ENCODE data around the gene RHBDD1. TPM values are rescaled to one million over a fixed set of nuclear protein-coding genes. Genes with fewer than 3 reads are reported as not detected.

Gene RHBDD1
- polyA plus RNA-seq, 1 donor: 23.3 TPM

GRCh38 chr2:226910384-226910783 lies 74.5 kb downstream of the RHBDD1 start:
- Histone ChIP-seq H3K4me1 (ENCODE audit: control insufficient read depth, insufficient read depth, low read length) (peaks cover 10% of the 10 kb centered on the region), H3K4me3 (ENCODE audit: low read length) (no peak overlapping the region), H3K36me3 (ENCODE audit: control insufficient read depth, insufficient read depth, low read length) (peaks cover 3% of the 10 kb centered on the region), H3K27ac (ENCODE audit: low read length) (no peak overlapping the region), H3K9me3 (ENCODE audit: control insufficient read depth, low read depth, low read length) (no peaks in the 10 kb centered on the region), H3K27me3 (ENCODE audit: control insufficient read depth, insufficient read depth, low read length) (no peaks in the 10 kb centered on the region)
- DNase-seq: no peak
- 63% methylated on average over 1 of the region's 1 CpG for WGBS (ENCODE audit: insufficient coverage, low lambda C conversion rate)

- Histone ChIP-seq H3K27ac (ENCODE audit: low read length) (no peak overlapping the region), H3K36me3 (ENCODE audit: control insufficient read depth, insufficient read depth, low read length) (peaks cover 2% of the 10 kb centered on the region), H3K4me3 (ENCODE audit: low read length) (no peak overlapping the region), H3K27me3 (ENCODE audit: control insufficient read depth, insufficient read depth, low read length) (no peaks in the 10 kb centered on the region), H3K4me1 (ENCODE audit: control insufficient read depth, insufficient read depth, low read length) (peaks cover 10% of the 10 kb centered on the region), H3K9me3 (ENCODE audit: control insufficient read depth, low read depth, low read length) (no peaks in the 10 kb centered on the region)
- DNase-seq: no peak
- WGBS (ENCODE audit: insufficient coverage, low lambda C conversion rate): 86% methylated on average over 1 of the region's 3 CpGs
Measured at GRCh38 chr2:226911932-226912331, 76.1 kb downstream of the RHBDD1 start.

GRCh38 chr2:226913641-226914040 lies 77.8 kb downstream of the RHBDD1 start:
- Histone ChIP-seq H3K4me3 (ENCODE audit: low read length) (no peak overlapping the region), H3K27ac (ENCODE audit: low read length) (no peak overlapping the region), H3K27me3 (ENCODE audit: control insufficient read depth, insufficient read depth, low read length) (no peaks in the 10 kb centered on the region), H3K36me3 (ENCODE audit: control insufficient read depth, insufficient read depth, low read length) (peaks cover 2% of the 10 kb centered on the region), H3K9me3 (ENCODE audit: control insufficient read depth, low read depth, low read length) (no peaks in the 10 kb centered on the region), H3K4me1 (ENCODE audit: control insufficient read depth, insufficient read depth, low read length) (peaks cover 3% of the 10 kb centered on the region)
- DNase-seq: no peak

GRCh38 chr2:226915846-226916360 lies 80.0 kb downstream of the RHBDD1 start:
- H3K27me3 ChIP-seq (ENCODE audit: control insufficient read depth, insufficient read depth, low read length): no peaks in the 10 kb centered on the region
- no peaks in the 10 kb centered on the region for H3K4me1 ChIP-seq (ENCODE audit: control insufficient read depth, insufficient read depth, low read length)
- H3K36me3 ChIP-seq (ENCODE audit: control insufficient read depth, insufficient read depth, low read length): peaks cover 2% of the 10 kb centered on the region
- no peak for DNase-seq
- no peaks in the 10 kb centered on the region for H3K9me3 ChIP-seq (ENCODE audit: control insufficient read depth, low read depth, low read length)
- H3K27ac ChIP-seq (ENCODE audit: low read length): no peak overlapping the region
- no CpG with 5 or more reads among the region's 6 CpGs for WGBS (ENCODE audit: insufficient coverage, low lambda C conversion rate)
- no peak overlapping the region for H3K4me3 ChIP-seq (ENCODE audit: low read length)

DNA sequence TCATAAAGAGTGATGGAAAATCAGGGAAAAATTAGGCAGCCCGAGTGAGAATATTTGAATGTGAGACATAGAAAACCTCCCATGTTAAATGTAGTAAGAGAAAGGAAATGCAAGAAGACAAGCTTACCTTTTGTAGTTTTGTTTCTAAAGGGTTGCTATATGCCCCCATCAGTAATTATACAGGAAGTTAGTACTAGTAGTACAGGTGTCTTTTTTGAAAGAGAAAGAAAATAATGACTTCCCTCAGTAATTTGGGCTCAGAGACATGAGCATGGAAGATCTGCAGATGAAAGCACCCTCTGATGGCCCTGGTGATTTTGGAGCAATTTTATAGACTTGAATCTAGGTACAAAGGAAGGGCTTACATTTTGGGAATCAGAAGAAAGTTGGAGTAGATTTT lies 80.8 kb downstream of the RHBDD1 start:
- Histone ChIP-seq H3K27ac (ENCODE audit: low read length) (no peak overlapping the region), H3K4me1 (ENCODE audit: control insufficient read depth, insufficient read depth, low read length) (no peaks in the 10 kb centered on the region), H3K27me3 (ENCODE audit: control insufficient read depth, insufficient read depth, low read length) (no peaks in the 10 kb centered on the region), H3K4me3 (ENCODE audit: low read length) (no peak overlapping the region), H3K9me3 (ENCODE audit: control insufficient read depth, low read depth, low read length) (no peaks in the 10 kb centered on the region), H3K36me3 (ENCODE audit: control insufficient read depth, insufficient read depth, low read length) (peaks cover 2% of the 10 kb centered on the region)
- DNase-seq: no peak
- 100% methylated on average over 1 of the region's 1 CpG for WGBS (ENCODE audit: insufficient coverage, low lambda C conversion rate)

- Histone ChIP-seq H3K4me3 (ENCODE audit: low read length) (no peak overlapping the region), H3K27me3 (ENCODE audit: control insufficient read depth, insufficient read depth, low read length) (no peaks in the 10 kb centered on the region), H3K27ac (ENCODE audit: low read length) (no peak overlapping the region), H3K36me3 (ENCODE audit: control insufficient read depth, insufficient read depth, low read length) (peaks cover 3% of the 10 kb centered on the region), H3K9me3 (ENCODE audit: control insufficient read depth, low read depth, low read length) (no peaks in the 10 kb centered on the region), H3K4me1 (ENCODE audit: control insufficient read depth, insufficient read depth, low read length) (no peaks in the 10 kb centered on the region)
- WGBS (ENCODE audit: insufficient coverage, low lambda C conversion rate): no CpG with 5 or more reads among the region's 5 CpGs
- DNase-seq: no peak
Measured at GRCh38 chr2:226932443-226932842, 96.6 kb downstream of the RHBDD1 start.

- no CpG with 5 or more reads among the region's 2 CpGs for WGBS (ENCODE audit: insufficient coverage, low lambda C conversion rate)
- H3K36me3 ChIP-seq (ENCODE audit: control insufficient read depth, insufficient read depth, low read length): peaks cover 3% of the 10 kb centered on the region
- H3K27me3 ChIP-seq (ENCODE audit: control insufficient read depth, insufficient read depth, low read length): no peaks in the 10 kb centered on the region
- DNase-seq: no peak
- H3K9me3 ChIP-seq (ENCODE audit: control insufficient read depth, low read depth, low read length): no peaks in the 10 kb centered on the region
- H3K4me3 ChIP-seq (ENCODE audit: low read length): no peak overlapping the region
- H3K4me1 ChIP-seq (ENCODE audit: control insufficient read depth, insufficient read depth, low read length): no peaks in the 10 kb centered on the region
- no peak overlapping the region for H3K27ac ChIP-seq (ENCODE audit: low read length)
Measured at GRCh38 chr2:226934546-226935201, 98.8 kb downstream of the RHBDD1 start.

GRCh38 chr2:226943862-226944620 lies 108.2 kb downstream of the RHBDD1 start:
- Histone ChIP-seq H3K27ac (ENCODE audit: low read length) (no peak overlapping the region), H3K36me3 (ENCODE audit: control insufficient read depth, insufficient read depth, low read length) (no peaks in the 10 kb centered on the region), H3K27me3 (ENCODE audit: control insufficient read depth, insufficient read depth, low read length) (no peaks in the 10 kb centered on the region), H3K4me1 (ENCODE audit: control insufficient read depth, insufficient read depth, low read length) (no peaks in the 10 kb centered on the region), H3K9me3 (ENCODE audit: control insufficient read depth, low read depth, low read length) (no peaks in the 10 kb centered on the region), H3K4me3 (ENCODE audit: low read length) (no peak overlapping the region)
- 100% methylated on average over 1 of the region's 9 CpGs for WGBS (ENCODE audit: insufficient coverage, low lambda C conversion rate)
- DNase-seq: no peak

GRCh38 chr2:226953206-226953605 lies 117.4 kb downstream of the RHBDD1 start:
- no peak overlapping the region for H3K4me3 ChIP-seq (ENCODE audit: low read length)
- H3K4me1 ChIP-seq (ENCODE audit: control insufficient read depth, insufficient read depth, low read length): no peaks in the 10 kb centered on the region
- H3K27me3 ChIP-seq (ENCODE audit: control insufficient read depth, insufficient read depth, low read length): no peaks in the 10 kb centered on the region
- no peak for DNase-seq
- WGBS (ENCODE audit: insufficient coverage, low lambda C conversion rate): no CpG with 5 or more reads among the region's 3 CpGs
- H3K27ac ChIP-seq (ENCODE audit: low read length): no peak overlapping the region
- peaks cover 2% of the 10 kb centered on the region for H3K36me3 ChIP-seq (ENCODE audit: control insufficient read depth, insufficient read depth, low read length)
- no peaks in the 10 kb centered on the region for H3K9me3 ChIP-seq (ENCODE audit: control insufficient read depth, low read depth, low read length)

- H3K27me3 ChIP-seq (ENCODE audit: control insufficient read depth, insufficient read depth, low read length): no peaks in the 10 kb centered on the region
- WGBS (ENCODE audit: insufficient coverage, low lambda C conversion rate): no CpG with 5 or more reads among the region's 6 CpGs
Measured at GRCh38 chr2:226953826-226954225, 118.0 kb downstream of the RHBDD1 start.

More at GRCh38 chr2:226953826-226954225, 118.0 kb downstream of the RHBDD1 start:
- DNase-seq: no peak
- peaks cover 2% of the 10 kb centered on the region for H3K36me3 ChIP-seq (ENCODE audit: control insufficient read depth, insufficient read depth, low read length)
- H3K27ac ChIP-seq (ENCODE audit: low read length): no peak overlapping the region
- H3K4me3 ChIP-seq (ENCODE audit: low read length): no peak overlapping the region
- H3K9me3 ChIP-seq (ENCODE audit: control insufficient read depth, low read depth, low read length): no peaks in the 10 kb centered on the region
- H3K4me1 ChIP-seq (ENCODE audit: control insufficient read depth, insufficient read depth, low read length): no peaks in the 10 kb centered on the region
